ENCODE measurements around the gene ECT2L. TPM values are rescaled to one million over a fixed set of nuclear protein-coding genes. Genes with fewer than 3 reads are reported as not detected.

ECT2L gene
- total and polyA plus RNA-seq, 2 of the 13 experiments (the other 11 are each of a cell fraction or from before 2014, with no cell fraction given) = 0.12 TPM; not detected in 1

GRCh38 chr6:138773177-138774091, 22.5 kb upstream of the ECT2L start, which contains the start of gene CCDC28A (continued):
- no peak for TF ChIP-seq ZNF281 (CRISPR knock-in tag; IDR thresholded peaks at IDR 0.05; ENCODE audit: borderline replicate concordance)
- no peak for TF ChIP-seq ZNF17 (CRISPR knock-in tag; IDR thresholded peaks at IDR 0.05)
- TF ChIP-seq ZNF713 (CRISPR knock-in tag; IDR thresholded peaks at IDR 0.05) = no peak
- no peak for TF ChIP-seq POLR2AphosphoS2 (IDR thresholded peaks at IDR 0.05; ENCODE audit: low read depth, low read length)
- TF ChIP-seq ONECUT2 (CRISPR knock-in tag; IDR thresholded peaks at IDR 0.05) = no peak
- no peak; the same call in 1 of the 2 replicates for TF ChIP-seq KDM5B (CRISPR knock-in tag; IDR thresholded peaks at IDR 0.05; ENCODE audit: borderline replicate concordance)
- TF ChIP-seq ATF7-NPFF (CRISPR knock-in tag; IDR thresholded peaks at IDR 0.05; ENCODE audit: low read depth) = no peak
- TF ChIP-seq IKZF5 (CRISPR knock-in tag; IDR thresholded peaks at IDR 0.05) = peak; percentile 70
- peak; percentile 74; the same call in 1 of the 2 replicates for TF ChIP-seq ZNF782 (CRISPR knock-in tag; IDR thresholded peaks at IDR 0.05; ENCODE audit: borderline replicate concordance)
- TF ChIP-seq ZNF878 (CRISPR knock-in tag; IDR thresholded peaks at IDR 0.05) = 0 out of 2 replicates have a peak, but pooled peaks have one; percentile 37
- TF ChIP-seq CBX5 (CRISPR knock-in tag; IDR thresholded peaks at IDR 0.05; ENCODE audit: borderline replicate concordance) = 0 out of 2 replicates have a peak, but pooled peaks have one; percentile 24
- TF ChIP-seq TBX2 (CRISPR knock-in tag; IDR thresholded peaks at IDR 0.05; ENCODE audit: borderline replicate concordance) = peak; percentile 79
- TF ChIP-seq TEF (CRISPR knock-in tag; IDR thresholded peaks at IDR 0.05) = no peak
- TF ChIP-seq MIER3 (CRISPR knock-in tag; IDR thresholded peaks at IDR 0.05; ENCODE audit: borderline replicate concordance) = peak; percentile 33; the same call in 1 of the 2 replicates
- TF ChIP-seq NR0B2 (CRISPR knock-in tag; IDR thresholded peaks at IDR 0.05) = peak; percentile 20; the same call in 1 of the 2 replicates
- no peak for TF ChIP-seq ZNF768 (CRISPR knock-in tag; IDR thresholded peaks at IDR 0.05)
- no peak for TF ChIP-seq ZNF546 (CRISPR knock-in tag; conservative IDR thresholded peaks at IDR 0.05)
- no peak for TF ChIP-seq ZFP36L2 (CRISPR knock-in tag; IDR thresholded peaks at IDR 0.05)
- TF ChIP-seq RAD21 (CRISPR knock-in tag; IDR thresholded peaks at IDR 0.05) = no peak
- TF ChIP-seq ZNF510 (CRISPR knock-in tag; IDR thresholded peaks at IDR 0.05; ENCODE audit: low read depth) = peak; percentile 91; the same call in 1 of the 2 replicates
- peak; percentile 63; the same call in 1 of the 2 replicates for TF ChIP-seq ZNF414 (CRISPR knock-in tag; IDR thresholded peaks at IDR 0.05)
- TF ChIP-seq ZBTB20 (CRISPR knock-in tag; IDR thresholded peaks at IDR 0.05; ENCODE audit: borderline replicate concordance, low read depth) = peak; percentile 27; the same call in 1 of the 2 replicates
- TF ChIP-seq NR2F2 (IDR thresholded peaks at IDR 0.05; ENCODE audit: borderline replicate concordance, low read depth) = peak; percentile 14; the same call in 1 of the 2 replicates
- peak; percentile 59; the same call in 1 of the 2 replicates for TF ChIP-seq TAF1 (CRISPR knock-in tag; IDR thresholded peaks at IDR 0.05)
